PC-3 (cell line): ENCODE results near the gene LRRC61. TPM values are rescaled to one million over a fixed set of nuclear protein-coding genes. Genes with fewer than 3 reads are reported as not detected.

ENCODE experiments used
- ATAC-seq: fragments of 200-7000 bp; cut with Tn5 transposase; 2 replicates; pipeline ENCODE4 v1.9.1; 2020; ENCODE audit warnings: mild to moderate bottlenecking, moderate library complexity
- BruUV-seq: library from RNA; stranded (reverse); fragments of 400-500 nt; replicated peaks from 2 replicates; lab custom pipeline; 2021; lab: Mats Ljungman, UMichigan
- CTCF ChIA-PET: fragments of 300-600 bp; sonication (Branson Sonifier 250); formaldehyde crosslinking; loops from one replicate; lab custom pipeline; 2022; ENCODE audit warnings: antibody characterized with exemption; lab: Charles Lee
- POLR2A ChIA-PET: fragments of 300-600 bp; sonication (Branson Sonifier 250); formaldehyde crosslinking; loops from one replicate; lab custom pipeline; 2022; ENCODE audit warnings: antibody characterized with exemption; ENCODE audit not compliant: unreplicated experiment; lab: Charles Lee
- DNase-seq: peaks from one replicate; pipeline ENCODE4 v3.0.0-alpha.2; 2015
- H2AFZ ChIP-seq: fragments of 300-600 bp; sonication (generic); 2 replicates; pipeline ENCODE4 v1.6.0; 2016; ENCODE audit warnings: antibody characterized with exemption, low read length
- H3F3A ChIP-seq: fragments of 300-600 bp; sonication (generic); one replicate; pipeline ENCODE4 v1.6.0; 2017; ENCODE audit warnings: antibody characterized with exemption, low read length, control low read depth, mild to moderate bottlenecking; ENCODE audit not compliant: unreplicated experiment
- H3K27ac ChIP-seq: fragments of 300-600 bp; sonication (generic); 2 replicates; pipeline ENCODE4 v1.5.1; 2016; ENCODE audit warnings: mild to moderate bottlenecking, low read length
- H3K27me3 ChIP-seq: fragments of 300-600 bp; sonication (generic); 2 replicates; pipeline ENCODE4 v1.6.1; 2016; ENCODE audit warnings: low read length, mixed read lengths
- H3K36me3 ChIP-seq: fragments of 300-600 bp; sonication (generic); 2 replicates; pipeline ENCODE4 v1.6.1; 2016; ENCODE audit warnings: low read depth, mixed run types, low read length, mixed read lengths
- H3K4me1 ChIP-seq: fragments of 300-600 bp; sonication (generic); 2 replicates; pipeline ENCODE4 v1.5.1; 2016; ENCODE audit warnings: low read length; ENCODE audit not compliant: insufficient read depth
- H3K4me2 ChIP-seq: fragments of 300-600 bp; sonication (generic); 2 replicates; pipeline ENCODE4 v1.6.0; 2016; ENCODE audit warnings: low read length
- H3K4me3 ChIP-seq: fragments of 300-600 bp; sonication (generic); 2 replicates; pipeline ENCODE4 v1.5.1; 2016; ENCODE audit warnings: mild to moderate bottlenecking, low read length, mixed read lengths
- H3K79me2 ChIP-seq: fragments of 300-600 bp; sonication (generic); 2 replicates; pipeline ENCODE4 v1.6.1; 2017; ENCODE audit warnings: low read length, mixed read lengths
- H3K9ac ChIP-seq: fragments of 300-600 bp; sonication (generic); 2 replicates; pipeline ENCODE4 v1.6.0; 2016; ENCODE audit warnings: mild to moderate bottlenecking, low read length
- H3K9me2 ChIP-seq: fragments of 300-600 bp; sonication (generic); replicated peaks from 2 replicates; pipeline ENCODE4 v1.6.1; 2016; ENCODE audit warnings: mixed run types, low read length, mixed read lengths
- H3K9me3 ChIP-seq: fragments of 300-600 bp; sonication (generic); 2 replicates; pipeline ENCODE4 v1.6.1; 2016; ENCODE audit warnings: low read length, mixed read lengths
- H4K20me1 ChIP-seq: fragments of 300-600 bp; sonication (generic); 2 replicates; pipeline ENCODE4 v1.6.1; 2016; ENCODE audit warnings: low read length, mixed read lengths
- CTCF ChIP-seq: fragments of 300-600 bp; sonication (generic); conservative IDR thresholded peaks from 2 replicates; pipeline ENCODE4 v1.5.1; 2017; ENCODE audit warnings: antibody characterized with exemption, low read depth, mild to moderate bottlenecking, low read length
- EZH2 ChIP-seq: fragments of 300-600 bp; sonication (generic); IDR thresholded peaks from one replicate; pipeline ENCODE4 v1.6.1; 2017; ENCODE audit warnings: antibody characterized with exemption, mild to moderate bottlenecking, low read length; ENCODE audit not compliant: unreplicated experiment
- EZH2phosphoT487 ChIP-seq: fragments of 300-600 bp; sonication (generic); IDR thresholded peaks from 2 replicates; pipeline ENCODE4 v1.6.1; 2018; ENCODE audit warnings: mild to moderate bottlenecking, antibody characterized with exemption, low read length, borderline replicate concordance
- intact Hi-C: fragments of 100-400 bp; cut with micrococcal nuclease; formaldehyde crosslinking; loops from 2 replicates; pipeline ENCODE4 v1.9.0; 2023
- total RNA-seq: library from RNA; depleted of rRNA; stranded (reverse); fragments of >200 nt; gene quantifications from 2 replicates; pipeline ENCODE4 v1.2.3, GENCODE V29; 2014

LRRC61 gene
- total RNA-seq, 1 experiment from 2014 or later, result 15.1 TPM

- BruUV-seq, result no TSS peak
- TF ChIP-seq CTCF (peak; percentile 71), EZH2phosphoT487 (no peak), EZH2 (no peak)
- CTCF ChIA-PET, result interaction anchor here (0.5 kb wide), 2 partner anchors 13 to 21 kb away, joined by 3 read pairs; no protein-coding TSS in a partner anchor
- no peaks in the 10 kb centered on the region for H3K36me3 ChIP-seq
- H3K4me3 ChIP-seq, result no peak overlapping the region
- no peaks in the 10 kb centered on the region for H3K79me2 ChIP-seq
- no peak overlapping the region for H3K27ac ChIP-seq
- peak overlapping the region; percentile 29; the same call in 1 of the 2 replicates for H2AFZ ChIP-seq
- POLR2A ChIA-PET, result interaction anchor here (0.5 kb wide), 1 partner anchor 13 kb away, joined by 3 read pairs; no protein-coding TSS in a partner anchor
- ATAC-seq (no peak), DNase-seq (peak; percentile 47)
- H3K4me1 ChIP-seq, result 0 out of 2 replicates have a peak, but pooled peaks cover 10% of the 10 kb centered on the region
- H3K9ac ChIP-seq, result no peak overlapping the region
- intact Hi-C loops, result loop anchor here (1.0 kb wide), 2 partner anchors 22 to 65 kb away; no protein-coding TSS in a partner anchor
- no peak overlapping the region for H3K4me2 ChIP-seq
- no peaks in the 10 kb centered on the region for H3F3A ChIP-seq
- no peaks in the 10 kb centered on the region for H3K27me3 ChIP-seq
- no peaks in the 10 kb centered on the region for H3K9me3 ChIP-seq
- no peaks in the 10 kb centered on the region for H3K9me2 ChIP-seq
- no peaks in the 10 kb centered on the region for H4K20me1 ChIP-seq
Measured at GRCh38 chr7:150356265-150356897, 33.2 kb downstream of the LRRC61 start.

- 0 out of 2 replicates have a peak, but pooled peaks cover 2% of the 10 kb centered on the region for H3K4me1 ChIP-seq
- H3K9me3 ChIP-seq, result no peaks in the 10 kb centered on the region
- POLR2A ChIA-PET, result no interaction called here
- H3K27ac ChIP-seq, result no peak overlapping the region
- H3K79me2 ChIP-seq, result no peaks in the 10 kb centered on the region
- no peak for ATAC-seq
- no peaks in the 10 kb centered on the region for H3K27me3 ChIP-seq
- no peak overlapping the region for H3K4me2 ChIP-seq
- H3K4me3 ChIP-seq, result no peak overlapping the region
- CTCF ChIA-PET, result no interaction called here
- H3K9ac ChIP-seq, result no peak overlapping the region
- H3F3A ChIP-seq, result no peaks in the 10 kb centered on the region
- no peaks in the 10 kb centered on the region for H3K9me2 ChIP-seq
- no peaks in the 10 kb centered on the region for H3K36me3 ChIP-seq
- H2AFZ ChIP-seq, result no peak overlapping the region
- no TSS peak for BruUV-seq
- intact Hi-C loops, result no loop called here
- no peaks in the 10 kb centered on the region for H4K20me1 ChIP-seq
- TF ChIP-seq EZH2phosphoT487, result no peak
- TF ChIP-seq EZH2, result no peak
- no peak for TF ChIP-seq CTCF
- DNase-seq, result no peak
Measured at GRCh38 chr7:150357270-150357669, 34.1 kb downstream of the LRRC61 start.

GRCh38 chr7:150357771-150358427, 34.7 kb downstream of the LRRC61 start:
- Histone ChIP-seq H3K27me3 (no peaks in the 10 kb centered on the region), H3K9me2 (no peaks in the 10 kb centered on the region), H3K9me3 (no peaks in the 10 kb centered on the region), H3K4me3 (no peak overlapping the region), H3K79me2 (no peaks in the 10 kb centered on the region), H3K9ac (no peak overlapping the region), H3K4me1 (no peaks in the 10 kb centered on the region), H3F3A (no peaks in the 10 kb centered on the region), H3K4me2 (no peak overlapping the region), H4K20me1 (no peaks in the 10 kb centered on the region), H3K27ac (no peak overlapping the region), H3K36me3 (no peaks in the 10 kb centered on the region), H2AFZ (no peak overlapping the region)
- ATAC-seq (no peak), DNase-seq (no peak)
- ChIA-PET CTCF (no interaction called here), POLR2A (no interaction called here)
- intact Hi-C loops, result no loop called here
- no TSS peak for BruUV-seq
- TF ChIP-seq EZH2phosphoT487 (no peak), CTCF (no peak), EZH2 (no peak)
